Measurements from ENCODE around the gene OXA1L. TPM values are rescaled to one million over a fixed set of nuclear protein-coding genes. Genes with fewer than 3 reads are reported as not detected.
A peak's percentile ranks its signal among the peaks of the same experiment; 100 is the strongest.

OXA1L gene
- total RNA-seq, 2 donors from 2014 or later = 114 TPM

GRCh38 chr14:22770481-22771187, 4.1 kb downstream of the OXA1L start:
- no peaks in the 10 kb centered on the region for H3K4me1 ChIP-seq (ENCODE audit: control insufficient read depth, insufficient read depth, low read length)
- H3K4me3 Mint-ChIP-seq = no peak overlapping the region
- no peaks in the 10 kb centered on the region for H3K9me3 ChIP-seq (ENCODE audit: control insufficient read depth, low read length)
- H3K27ac Mint-ChIP-seq = no peak overlapping the region
- H3K9me3 Mint-ChIP-seq = no peaks in the 10 kb centered on the region
- WGBS, 2 experiments (ENCODE audit: insufficient coverage in 1 of 2, insufficient read length in 1 of 2) = 93 to 96% methylated on average over 4 to 8 of the region's 8 CpGs
- H3K36me3 ChIP-seq (ENCODE audit: control insufficient read depth, insufficient read depth, low read length) = peaks cover 65% of the 10 kb centered on the region
- no peaks in the 10 kb centered on the region for H3K27me3 ChIP-seq (ENCODE audit: control insufficient read depth, insufficient read depth, low read length, poor library complexity, severe bottlenecking)
- H3K27ac ChIP-seq (ENCODE audit: low read depth, low read length) = no peak overlapping the region
- DNase-seq = no peak
- H3K36me3 Mint-ChIP-seq (ENCODE audit: low read depth) = peaks cover 49% of the 10 kb centered on the region
- no peak for TF ChIP-seq CTCF (conservative IDR thresholded peaks at IDR 0.05)
- no peak overlapping the region for H3K9ac ChIP-seq (ENCODE audit: extremely low read depth, low read length, poor library complexity, severe bottlenecking)
- peaks cover 20% of the 10 kb centered on the region for H3K4me1 Mint-ChIP-seq
- no peak overlapping the region for H3K4me3 ChIP-seq (ENCODE audit: low read length)
- no peaks in the 10 kb centered on the region for H3K27me3 Mint-ChIP-seq (ENCODE audit: insufficient read depth)

- Histone ChIP-seq H3K27me3 (ENCODE audit: control insufficient read depth, insufficient read depth, low read length, poor library complexity, severe bottlenecking) (no peaks in the 10 kb centered on the region), H3K27ac (ENCODE audit: low read depth, low read length) (no peak overlapping the region), H3K4me1 (ENCODE audit: control insufficient read depth, insufficient read depth, low read length) (no peaks in the 10 kb centered on the region), H3K9me3 (ENCODE audit: control insufficient read depth, low read length) (no peaks in the 10 kb centered on the region), H3K9ac (ENCODE audit: extremely low read depth, low read length, poor library complexity, severe bottlenecking) (no peak overlapping the region), H3K36me3 (ENCODE audit: control insufficient read depth, insufficient read depth, low read length) (peaks cover 67% of the 10 kb centered on the region), H3K4me3 (ENCODE audit: low read length) (no peak overlapping the region)
- TF ChIP-seq CTCF (conservative IDR thresholded peaks at IDR 0.05) = no peak
- no peak for DNase-seq
- H3K27ac Mint-ChIP-seq = no peak overlapping the region
- H3K4me3 Mint-ChIP-seq = no peak overlapping the region
- H3K27me3 Mint-ChIP-seq (ENCODE audit: insufficient read depth) = no peaks in the 10 kb centered on the region
- peaks cover 52% of the 10 kb centered on the region for H3K36me3 Mint-ChIP-seq (ENCODE audit: low read depth)
- WGBS, 2 experiments (ENCODE audit: insufficient coverage in 1 of 2, insufficient read length in 1 of 2) = 90 to 96% methylated on average over 1 of the region's 1 CpG
- no peaks in the 10 kb centered on the region for H3K9me3 Mint-ChIP-seq
- peaks cover 10% of the 10 kb centered on the region for H3K4me1 Mint-ChIP-seq
Measured at GRCh38 chr14:22772725-22773124, 6.2 kb downstream of the OXA1L start.

- no peaks in the 10 kb centered on the region for H3K27me3 Mint-ChIP-seq (ENCODE audit: insufficient read depth)
- no peak overlapping the region for H3K27ac ChIP-seq (ENCODE audit: low read depth, low read length)
- H3K36me3 Mint-ChIP-seq (ENCODE audit: low read depth) = peaks cover 48% of the 10 kb centered on the region
Measured at GRCh38 chr14:22773162-22774010, 6.9 kb downstream of the OXA1L start.

More at GRCh38 chr14:22773162-22774010, 6.9 kb downstream of the OXA1L start:
- Histone ChIP-seq H3K36me3 (ENCODE audit: control insufficient read depth, insufficient read depth, low read length) (peaks cover 61% of the 10 kb centered on the region), H3K4me1 (ENCODE audit: control insufficient read depth, insufficient read depth, low read length) (no peaks in the 10 kb centered on the region), H3K9me3 (ENCODE audit: control insufficient read depth, low read length) (no peaks in the 10 kb centered on the region), H3K27me3 (ENCODE audit: control insufficient read depth, insufficient read depth, low read length, poor library complexity, severe bottlenecking) (no peaks in the 10 kb centered on the region), H3K4me3 (ENCODE audit: low read length) (no peak overlapping the region), H3K9ac (ENCODE audit: extremely low read depth, low read length, poor library complexity, severe bottlenecking) (no peak overlapping the region)
- Mint-ChIP-seq H3K9me3 (no peaks in the 10 kb centered on the region), H3K4me3 (no peak overlapping the region), H3K27ac (peak overlapping the region; percentile 69), H3K4me1 (peaks cover 5% of the 10 kb centered on the region)
- 96 to 98% methylated on average over 7 to 8 of the region's 8 CpGs for WGBS, 2 experiments (ENCODE audit: insufficient coverage in 1 of 2, insufficient read length in 1 of 2)
- DNase-seq = no peak
- TF ChIP-seq CTCF (conservative IDR thresholded peaks at IDR 0.05) = no peak

Measured in endodermal cell (in vitro differentiated cells).